ENCODE measurements around the gene HESX1.

- TF ChIP-seq CTCF (conservative IDR thresholded peaks at IDR 0.05; ENCODE audit: low read length): no peak
- no peak for TF ChIP-seq EZH2phosphoT487 (IDR thresholded peaks at IDR 0.05; ENCODE audit: borderline replicate concordance)
These were observed 30.7 kb downstream of the HESX1 start for GRCh38 chr3:57169108-57169507.

All from Loucy (cell line).